Esophagus muscularis mucosa (tissue), 4 donors: ENCODE results near the gene SLC38A8. TPM values are rescaled to one million over a fixed set of nuclear protein-coding genes. Genes with fewer than 3 reads are reported as not detected.

Experiments used
- DNase-seq: peaks from one replicate; pipeline ENCODE4 v3.0.0-alpha.2; 2017; ENCODE audit errors: extremely low spot score
- H3K27ac ChIP-seq, 4 donors: fragments of 200-600 bp; sonication (generic); replicated peaks in 1 of 4; 1 replicate in 3 of 4; 2 replicates in 1 of 4; pipeline ENCODE4 v1.5.1; 2016 to 2019; ENCODE audit warnings: mild to moderate bottlenecking in 1 of 4
- H3K27me3 ChIP-seq, 4 donors: fragments of 200-600 bp; sonication (generic); one replicate each; pipeline versions ENCODE4 v1.5.1 to v1.6.0; 2016 to 2019
- H3K36me3 ChIP-seq, 4 donors: fragments of 200-600 bp; sonication (generic); one replicate each; pipeline ENCODE4 v1.5.1; 2016 to 2019
- H3K4me1 ChIP-seq, 4 donors: fragments of 200-600 bp; sonication (generic); one replicate each; pipeline ENCODE4 v1.5.1; 2016 to 2019
- H3K4me3 ChIP-seq, 4 donors: fragments of 200-600 bp; sonication (generic); 1 replicate in 2 of 4; 2 replicates in 2 of 4; pipeline ENCODE4 v1.5.1; 2016 to 2019; ENCODE audit warnings: mild to moderate bottlenecking in 4 of 4, moderate library complexity in 1 of 4
- H3K9me3 ChIP-seq, 4 donors: fragments of 200-600 bp; sonication (generic); 1 replicate in 3 of 4; 2 replicates in 1 of 4; pipeline ENCODE4 v1.5.1; 2016 to 2019
- CTCF ChIP-seq, 3 experiments: fragments of 200-600 bp in 2 of 3; fragments of 450-650 bp in 1 of 3; sonication (generic) in 2 of 3; IDR thresholded peaks; one replicate each; pipeline ENCODE4 v1.5.1; 2017 to 2019; ENCODE audit warnings: antibody characterized with exemption in 3 of 3, mild to moderate bottlenecking in 2 of 3, moderate library complexity in 1 of 3
- EP300 ChIP-seq: sonication (generic); formaldehyde crosslinking; IDR thresholded peaks from one replicate; pipeline ENCODE4 v1.6.1; 2017; ENCODE audit warnings: antibody characterized with exemption
- POLR2A ChIP-seq: fragments of 450-650 bp; IDR thresholded peaks from one replicate; pipeline ENCODE4 v1.6.1; 2017; ENCODE audit warnings: antibody characterized with exemption, moderate library complexity, mild to moderate bottlenecking, low read depth
- POLR2AphosphoS5 ChIP-seq, 2 donors: sonication (generic); formaldehyde crosslinking; IDR thresholded peaks; one replicate each; pipeline ENCODE4 v1.6.1; 2017; ENCODE audit warnings: antibody characterized with exemption in 2 of 2
- WGBS: methylation state at CpG from one replicate; pipeline ENCODE4 v1.1.5; 2018; 5-methylcytosine and 5-hydroxymethylcytosine counted together
- intact Hi-C: fragments of 100-400 bp; cut with DNase I; formaldehyde crosslinking; loops from one replicate; pipeline ENCODE4 v1.15.1; 2023
- total RNA-seq, 4 donors: library from RNA; depleted of rRNA; stranded (reverse); fragments of >200 nt; gene quantifications; one replicate each; pipeline versions ENCODE4 v1.1.0 to v1.2.1, GENCODE V29; 2016

Gene SLC38A8
- total RNA-seq, 4 donors from 2014 or later = not detected

GRCh38 chr16:84013787-84014569, 28.6 kb downstream of the SLC38A8 start:
- Histone ChIP-seq H3K27ac (no peak overlapping the region), H3K9me3 (peaks cover 0 to 6% (median 2%) of the 10 kb centered on the region in 4 donors), H3K36me3 (no peaks in the 10 kb centered on the region), H3K4me3 (no peak overlapping the region), H3K27me3 (peaks cover 0 to 21% (median 0%) of the 10 kb centered on the region in 4 donors), H3K4me1 (peaks cover 0 to 7% (median 0%) of the 10 kb centered on the region in 4 donors)
- intact Hi-C loops = no loop called here
- DNase-seq = no peak
- TF ChIP-seq CTCF (IDR thresholded peaks at IDR 0.05) = no peak
- TF ChIP-seq POLR2AphosphoS5 (IDR thresholded peaks at IDR 0.05) = no peak
- no peak for TF ChIP-seq POLR2A
- TF ChIP-seq EP300 = no peak
- 21% methylated on average over 11 of the region's 14 CpGs for WGBS

- no peak overlapping the region for H3K4me3 ChIP-seq
- intact Hi-C loops = no loop called here
- TF ChIP-seq POLR2AphosphoS5 (IDR thresholded peaks at IDR 0.05) (no peak), POLR2A (no peak), EP300 (no peak)
These were observed 33.3 kb downstream of the SLC38A8 start for GRCh38 chr16:84009282-84009681.

GRCh38 chr16:84007965-84008364, 34.6 kb downstream of the SLC38A8 start:
- TF ChIP-seq CTCF (IDR thresholded peaks at IDR 0.05) (no peak), EP300 (no peak)
- DNase-seq = no peak
- Histone ChIP-seq H3K36me3 (no peaks in the 10 kb centered on the region), H3K27me3 (peaks cover 0 to 23% (median 0%) of the 10 kb centered on the region in 4 donors), H3K9me3 (no peaks in the 10 kb centered on the region), H3K27ac (no peak overlapping the region), H3K4me1 (no peaks in the 10 kb centered on the region), H3K4me3 (no peak overlapping the region)
- intact Hi-C loops = no loop called here
- WGBS = 83% methylated on average over 8 of the region's 8 CpGs

More at GRCh38 chr16:84009282-84009681, 33.3 kb downstream of the SLC38A8 start:
- no peak for DNase-seq
- WGBS = 95% methylated on average over 4 of the region's 6 CpGs
- Histone ChIP-seq H3K27ac (no peak overlapping the region), H3K27me3 (peaks cover 0 to 29% (median 0%) of the 10 kb centered on the region in 4 donors), H3K9me3 (no peaks in the 10 kb centered on the region), H3K4me1 (peaks cover 0 to 6% (median 0%) of the 10 kb centered on the region in 4 donors), H3K36me3 (no peaks in the 10 kb centered on the region)

GRCh38 chr16:84007520-84007919, 35.1 kb downstream of the SLC38A8 start:
- 77% methylated on average over 4 of the region's 4 CpGs for WGBS
- Histone ChIP-seq H3K27me3 (peaks cover 0 to 23% (median 0%) of the 10 kb centered on the region in 4 donors), H3K27ac (no peak overlapping the region), H3K9me3 (no peaks in the 10 kb centered on the region), H3K4me1 (no peaks in the 10 kb centered on the region), H3K36me3 (no peaks in the 10 kb centered on the region), H3K4me3 (no peak overlapping the region)
- no peak for TF ChIP-seq CTCF (IDR thresholded peaks at IDR 0.05)
- TF ChIP-seq POLR2AphosphoS5 (IDR thresholded peaks at IDR 0.05) = no peak
- no peak for TF ChIP-seq EP300
- no peak for TF ChIP-seq POLR2A
- DNase-seq = no peak
- intact Hi-C loops = no loop called here

GRCh38 chr16:84005391-84005790, 37.2 kb downstream of the SLC38A8 start:
- 91% methylated on average over 5 of the region's 5 CpGs for WGBS
- no peak overlapping the region for H3K4me3 ChIP-seq
- no peak for DNase-seq
- intact Hi-C loops = no loop called here
- no peaks in the 10 kb centered on the region for H3K36me3 ChIP-seq
- no peaks in the 10 kb centered on the region for H3K9me3 ChIP-seq
- TF ChIP-seq EP300 (no peak), POLR2AphosphoS5 (IDR thresholded peaks at IDR 0.05) (no peak), POLR2A (no peak), CTCF (IDR thresholded peaks at IDR 0.05) (no peak)
- no peaks in the 10 kb centered on the region for H3K4me1 ChIP-seq
- H3K27me3 ChIP-seq = peaks cover 0 to 23% (median 0%) of the 10 kb centered on the region in 4 donors
- H3K27ac ChIP-seq = no peak overlapping the region
